ENCODE results near the gene DYNC1I2. TPM values are rescaled to one million over a fixed set of nuclear protein-coding genes. Genes with fewer than 3 reads are reported as not detected.
"Not testable (repeated sequence)": the region's sequence is repeated elsewhere in the genome, so short reads cannot be mapped to it uniquely, and the experiment has no call there.

DYNC1I2 gene
- total and polyA plus RNA-seq, 8 donors, result 87.2 to 223 (median 204) TPM

- no peaks in the 10 kb centered on the region for H3K27me3 ChIP-seq
- ATAC-seq (no peak), DNase-seq (no peak)
- no peak for TF ChIP-seq CTCF (IDR thresholded peaks at IDR 0.05)
- no peaks in the 10 kb centered on the region for H3K9me3 ChIP-seq
- H3K4me1 ChIP-seq, result no peaks in the 10 kb centered on the region
- intact Hi-C loops (cut with DNase I), result no loop called here
- no peak overlapping the region for H3K27ac ChIP-seq
- no peak overlapping the region for H3K4me3 ChIP-seq
- H3K36me3 ChIP-seq, result peaks cover 0 to 94% of the 10 kb centered on the region in 2 donors
Observed at GRCh38 chr2:171747371-171747770, 60.1 kb downstream of the DYNC1I2 start.

GRCh38 chr2:171754254-171754939 lies 67.1 kb downstream of the DYNC1I2 start:
- intact Hi-C loops (cut with DNase I), result no loop called here
- Histone ChIP-seq H3K36me3 (peaks cover 0 to 64% of the 10 kb centered on the region in 2 donors), H3K4me1 (no peaks in the 10 kb centered on the region), H3K4me3 (no peak overlapping the region), H3K27me3 (no peaks in the 10 kb centered on the region), H3K27ac (no peak overlapping the region), H3K9me3 (peaks cover 0 to 5% of the 10 kb centered on the region in 2 donors)
- no peak for DNase-seq
- TF ChIP-seq CTCF (IDR thresholded peaks at IDR 0.05), result no peak
- no peak for ATAC-seq

- H3K4me3 ChIP-seq; ATAC-seq; intact Hi-C loops (cut with DNase I): not testable (repeated sequence)
Observed at GRCh38 chr2:171758762-171759161, 71.5 kb downstream of the DYNC1I2 start.

DNA sequence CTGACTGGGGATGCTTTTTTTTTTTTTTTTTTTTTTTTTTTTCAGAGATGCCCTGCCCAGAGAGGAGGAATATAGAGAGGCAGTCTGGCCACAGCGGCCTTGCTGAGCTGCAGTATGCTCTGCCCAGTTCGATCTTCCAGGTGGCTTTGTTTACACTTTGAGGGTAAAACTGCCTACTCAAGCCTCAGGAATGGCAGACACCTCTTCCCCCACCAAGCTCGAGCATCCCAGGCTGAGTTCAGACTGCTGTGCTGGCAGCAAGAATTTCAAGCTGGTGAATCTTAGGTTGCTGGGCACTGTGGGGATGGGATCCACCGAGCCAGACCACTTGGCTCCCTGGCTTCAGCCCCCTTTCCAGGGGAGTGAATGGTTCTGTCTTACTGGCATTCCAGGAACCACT lies 73.9 kb downstream of the DYNC1I2 start:
- intact Hi-C loops (cut with DNase I); ATAC-seq; H3K27ac ChIP-seq; H3K9me3 ChIP-seq; H3K4me1 ChIP-seq; DNase-seq; H3K27me3 ChIP-seq; H3K4me3 ChIP-seq: not testable (repeated sequence)
- H3K36me3 ChIP-seq, result peaks cover 0 to 33% of the 10 kb centered on the region in 2 donors

More at GRCh38 chr2:171758762-171759161, 71.5 kb downstream of the DYNC1I2 start:
- DNase-seq, H3K4me1 ChIP-seq, H3K9me3 ChIP-seq, H3K27ac ChIP-seq, H3K27me3 ChIP-seq: not testable (repeated sequence)
- peaks cover 0 to 51% of the 10 kb centered on the region in 2 donors for H3K36me3 ChIP-seq

DNA sequence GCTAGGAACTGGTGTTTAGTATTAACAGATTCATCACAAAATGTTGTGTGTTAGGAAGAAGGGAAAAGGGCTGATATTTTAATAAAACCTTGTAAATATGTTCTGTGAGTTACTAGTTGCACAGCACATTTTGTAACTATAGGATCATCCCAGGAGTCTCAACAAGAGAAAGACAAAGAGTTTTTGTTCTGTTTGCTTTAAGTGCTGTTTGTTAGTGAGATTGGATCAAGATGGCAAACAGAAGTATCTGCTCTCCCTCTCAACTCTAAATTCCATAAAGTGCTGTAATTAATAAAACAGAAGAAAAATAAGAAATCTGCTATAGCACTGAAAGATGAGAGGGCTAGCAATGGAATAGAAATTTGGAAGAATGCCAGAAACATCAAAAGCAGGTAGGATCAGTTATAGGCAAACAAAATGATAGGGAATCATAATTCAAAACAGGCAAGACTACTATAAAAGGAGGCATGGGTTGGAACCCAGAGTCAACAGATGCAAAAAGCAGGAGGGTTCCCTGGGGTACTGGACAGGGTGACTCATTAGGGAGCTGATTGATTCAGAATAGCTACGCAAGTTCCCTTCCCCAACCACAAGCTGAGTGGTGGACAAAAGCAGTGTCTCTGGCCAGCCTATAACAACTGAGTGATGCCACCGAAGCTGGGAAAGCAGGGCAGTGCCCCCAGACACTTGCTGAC lies 75.8 kb downstream of the DYNC1I2 start:
- intact Hi-C loops (cut with DNase I), result no loop called here
- H3K27me3 ChIP-seq, result no peaks in the 10 kb centered on the region
- DNase-seq (no peak), ATAC-seq (no peak)
- H3K9me3 ChIP-seq, result no peaks in the 10 kb centered on the region
- H3K36me3 ChIP-seq, result peaks cover 0 to 37% of the 10 kb centered on the region in 2 donors
- H3K4me1 ChIP-seq, result no peaks in the 10 kb centered on the region
- no peak overlapping the region for H3K27ac ChIP-seq
- H3K4me3 ChIP-seq, result no peak overlapping the region
- no peak for TF ChIP-seq CTCF (IDR thresholded peaks at IDR 0.05)

DNA sequence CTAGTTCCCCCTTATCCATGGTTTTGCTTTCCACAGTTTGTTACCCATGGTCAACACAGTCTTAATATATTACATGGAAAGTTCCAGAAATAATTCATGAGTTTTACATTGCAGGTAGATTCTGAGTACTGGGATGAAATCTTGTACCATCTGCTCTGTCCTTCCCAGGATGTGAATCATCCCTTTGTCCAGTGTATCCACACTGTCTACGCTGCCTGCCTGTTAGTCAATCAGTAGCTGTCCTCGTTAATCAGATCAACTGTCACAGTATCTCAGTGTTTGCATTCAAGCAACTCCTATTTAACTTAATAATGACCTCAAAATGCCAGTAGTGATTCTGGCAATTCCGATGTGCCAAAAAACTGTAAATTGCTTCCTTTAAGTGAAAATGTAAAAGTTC lies 76.3 kb downstream of the DYNC1I2 start:
- Histone ChIP-seq H3K4me3 (no peak overlapping the region), H3K27ac (no peak overlapping the region), H3K4me1 (no peaks in the 10 kb centered on the region), H3K27me3 (no peaks in the 10 kb centered on the region), H3K9me3 (no peaks in the 10 kb centered on the region), H3K36me3 (peaks cover 0 to 37% of the 10 kb centered on the region in 2 donors)
- DNase-seq (no peak), ATAC-seq (no peak)
- intact Hi-C loops (cut with DNase I), result no loop called here
- TF ChIP-seq CTCF (IDR thresholded peaks at IDR 0.05), result no peak

All from left lung (tissue), 10 donors.